CD4-positive, CD25-positive, alpha-beta regulatory T cell (primary cell): ENCODE results near the gene CA4. TPM values are rescaled to one million over a fixed set of nuclear protein-coding genes. Genes with fewer than 3 reads are reported as not detected.

Experiments used
- ATAC-seq, 2 donors: fragments of 150-1000 bp; cut with Tn5 transposase; one replicate each; pipeline ENCODE4 v1.10.0; 2021; ENCODE audit warnings: low read depth in 2 of 2, moderate number of reproducible peaks in 2 of 2, moderate library complexity in 1 of 2
- DNase-seq, 3 donors: peaks; one replicate each; pipeline versions ENCODE4 v3.0.0 to v3.0.0-alpha.2; 2012 to 2022; ENCODE audit warnings: mixed read lengths in 1 of 3
- H3K27ac ChIP-seq: one replicate; pipeline ENCODE4 v1.7.0; 2013; ENCODE audit warnings: mild to moderate bottlenecking, low read length; ENCODE audit not compliant: insufficient read depth, poor library complexity, severe bottlenecking
- H3K27me3 ChIP-seq: one replicate; pipeline ENCODE4 v1.7.0; 2013; ENCODE audit warnings: low read length; ENCODE audit not compliant: control insufficient read depth, insufficient read depth
- H3K36me3 ChIP-seq: one replicate; pipeline ENCODE4 v1.7.0; 2013; ENCODE audit warnings: mild to moderate bottlenecking, low read length, moderate library complexity; ENCODE audit not compliant: control insufficient read depth, insufficient read depth
- H3K4me1 ChIP-seq: 2 replicates; pipeline ENCODE4 v1.7.0; 2013; ENCODE audit warnings: mild to moderate bottlenecking, low read length; ENCODE audit not compliant: insufficient read depth, control insufficient read depth, poor library complexity, severe bottlenecking
- H3K4me3 ChIP-seq: one replicate; pipeline ENCODE4 v1.7.0; 2013; ENCODE audit warnings: low read depth, mild to moderate bottlenecking, low read length, moderate library complexity
- H3K9me3 ChIP-seq, 2 experiments: 1 replicate in 1 of 2; 2 replicates in 1 of 2; pipeline ENCODE4 v1.7.0; 2013; ENCODE audit warnings: low read length in 2 of 2, mild to moderate bottlenecking in 1 of 2, moderate library complexity in 1 of 2; ENCODE audit not compliant: control insufficient read depth in 2 of 2
- H3K27ac Mint-ChIP-seq, 3 donors: one replicate each; pipeline ENCODE4 v1.8.0; 2020 to 2022; ENCODE audit warnings: mild to moderate bottlenecking in 3 of 3, mixed read lengths in 3 of 3, moderate library complexity in 2 of 3
- H3K27me3 Mint-ChIP-seq: one replicate; pipeline ENCODE4 v1.8.0; 2022; ENCODE audit warnings: mild to moderate bottlenecking, mixed read lengths
- H3K36me3 Mint-ChIP-seq: one replicate; pipeline ENCODE4 v1.8.0; 2020; ENCODE audit warnings: mixed read lengths
- H3K4me1 Mint-ChIP-seq, 4 donors: one replicate each; pipeline ENCODE4 v1.8.0; 2020 to 2022; ENCODE audit warnings: mixed read lengths in 4 of 4, mild to moderate bottlenecking in 1 of 4
- H3K4me3 Mint-ChIP-seq, 4 donors: one replicate each; pipeline ENCODE4 v1.8.0; 2020 to 2022; ENCODE audit warnings: mild to moderate bottlenecking in 4 of 4, mixed read lengths in 4 of 4, moderate library complexity in 3 of 4
- H3K9me3 Mint-ChIP-seq, 7 donors: one replicate each; pipeline ENCODE4 v1.8.0; 2020 to 2022; ENCODE audit warnings: mixed read lengths in 7 of 7, mild to moderate bottlenecking in 3 of 7, moderate library complexity in 2 of 7
- polyA plus RNA-seq, 4 donors: library from polyadenylated mRNA; unstranded; fragments of 300-500 nt; fragmentation: Illumina TruSeq; gene quantifications; one replicate each; pipeline ENCODE4 v1.2.3, GENCODE V29; 2021
- total RNA-seq: library from RNA; stranded (reverse); gene quantifications from one replicate; pipeline ENCODE4 v1.2.3, GENCODE V29; 2022

Gene CA4
- total and polyA plus RNA-seq, 5 donors from 2014 or later = not detected

GRCh38 chr17:60135151-60135950 is 14.4 kb upstream of the CA4 start:
- Histone ChIP-seq H3K27ac (no peak overlapping the region), H3K27me3 (no peaks in the 10 kb centered on the region), H3K36me3 (no peaks in the 10 kb centered on the region), H3K4me3 (peak overlapping the region; percentile 80), H3K4me1 (peaks cover 25% of the 10 kb centered on the region), H3K9me3 (no peaks in the 10 kb centered on the region)
- H3K4me1 Mint-ChIP-seq = peaks cover 4 to 44% (median 26%) of the 10 kb centered on the region in 4 donors
- H3K27ac Mint-ChIP-seq = peak overlapping the region; percentile 81 to 89 (median 88)
- H3K9me3 Mint-ChIP-seq = peaks cover 0 to 3% (median 0%) of the 10 kb centered on the region in 7 donors
- DNase-seq (peak; percentile 64 to 91 (median 68)), ATAC-seq (peak; percentile 85 to 86)
- H3K27me3 Mint-ChIP-seq = peaks cover 32% of the 10 kb centered on the region
- H3K4me3 Mint-ChIP-seq = peak overlapping the region; percentile 94 to 97 (median 96)
- H3K36me3 Mint-ChIP-seq = peaks cover 11% of the 10 kb centered on the region

DNA sequence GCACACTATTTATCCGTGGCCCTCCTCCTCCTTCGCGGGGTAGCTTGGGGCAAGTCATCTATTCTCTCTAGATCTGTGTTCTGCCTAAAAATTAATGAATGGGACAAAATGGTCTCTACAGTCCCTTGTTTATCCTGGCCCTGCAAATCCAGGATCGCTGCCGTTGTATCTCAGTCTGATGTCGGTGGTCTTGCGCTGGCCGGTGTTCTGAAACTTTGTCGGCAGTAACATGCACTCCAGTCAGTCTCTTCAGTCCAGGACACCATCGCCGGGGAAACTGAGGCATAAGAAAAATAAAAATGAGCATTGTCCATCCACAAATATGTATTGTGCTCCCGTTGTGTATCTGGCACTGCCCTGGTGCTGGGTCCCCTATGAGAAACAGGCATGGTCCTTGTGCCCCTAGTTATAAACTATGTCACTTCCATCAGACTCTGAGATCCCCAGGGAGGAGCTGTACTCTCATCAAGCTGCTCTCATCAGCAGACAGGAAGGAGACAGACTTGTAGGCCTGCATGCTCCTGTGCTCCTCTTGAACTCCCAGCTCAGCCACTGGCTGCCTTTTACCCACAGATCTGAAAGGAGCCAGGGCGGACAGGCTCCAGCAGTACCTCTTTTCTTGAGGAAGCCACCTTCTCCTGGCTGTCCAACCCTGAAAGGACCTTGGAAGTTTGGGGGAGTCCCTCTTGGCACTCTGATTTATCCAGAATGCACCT is 13.7 kb upstream of the CA4 start:
- ATAC-seq = no peak
- Histone ChIP-seq H3K4me1 (peaks cover 28% of the 10 kb centered on the region), H3K27ac (no peak overlapping the region), H3K27me3 (peaks cover 4% of the 10 kb centered on the region), H3K36me3 (no peaks in the 10 kb centered on the region), H3K9me3 (no peaks in the 10 kb centered on the region), H3K4me3 (peak overlapping the region; percentile 65)
- Mint-ChIP-seq H3K4me1 (peaks cover 4 to 47% (median 28%) of the 10 kb centered on the region in 4 donors), H3K4me3 (peak overlapping the region; percentile 94 to 97 (median 96)), H3K9me3 (no peaks in the 10 kb centered on the region), H3K36me3 (peaks cover 8% of the 10 kb centered on the region), H3K27ac (peak overlapping the region in 1 of 3 donors; percentile 88), H3K27me3 (peaks cover 40% of the 10 kb centered on the region)
- no peak for DNase-seq

DNA sequence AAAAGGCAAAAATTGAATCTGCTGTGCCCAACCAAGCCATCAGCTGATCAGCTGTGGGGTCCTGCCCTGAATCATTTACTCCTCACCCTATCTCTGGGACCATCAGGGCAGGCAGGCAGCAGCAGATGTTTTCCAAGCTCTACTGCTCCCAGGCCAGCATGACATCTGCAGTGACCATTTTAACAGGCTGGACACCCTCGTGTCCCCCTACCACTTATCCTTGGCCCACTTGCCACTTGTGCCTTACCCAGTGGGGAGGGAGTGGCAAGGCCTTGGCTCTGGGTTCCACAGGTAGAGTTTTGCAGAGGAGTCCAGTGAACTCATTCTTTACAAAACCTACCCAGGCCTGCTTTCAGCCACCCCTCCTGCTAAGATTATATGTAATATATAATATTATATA is 12.0 kb upstream of the CA4 start:
- H3K4me1 Mint-ChIP-seq = peaks cover 4 to 54% (median 31%) of the 10 kb centered on the region in 4 donors
- no peak for DNase-seq
- H3K36me3 ChIP-seq = no peaks in the 10 kb centered on the region
- H3K27me3 Mint-ChIP-seq = peaks cover 54% of the 10 kb centered on the region
- ATAC-seq = no peak
- H3K27ac Mint-ChIP-seq = no peak overlapping the region
- H3K9me3 Mint-ChIP-seq = no peaks in the 10 kb centered on the region
- no peaks in the 10 kb centered on the region for H3K9me3 ChIP-seq
- H3K36me3 Mint-ChIP-seq = no peaks in the 10 kb centered on the region
- H3K27ac ChIP-seq = no peak overlapping the region
- H3K4me3 ChIP-seq = no peak overlapping the region
- peaks cover 8% of the 10 kb centered on the region for H3K27me3 ChIP-seq
- H3K4me3 Mint-ChIP-seq = peak overlapping the region in 1 of 4 donors; percentile 2
- peaks cover 35% of the 10 kb centered on the region for H3K4me1 ChIP-seq

DNA sequence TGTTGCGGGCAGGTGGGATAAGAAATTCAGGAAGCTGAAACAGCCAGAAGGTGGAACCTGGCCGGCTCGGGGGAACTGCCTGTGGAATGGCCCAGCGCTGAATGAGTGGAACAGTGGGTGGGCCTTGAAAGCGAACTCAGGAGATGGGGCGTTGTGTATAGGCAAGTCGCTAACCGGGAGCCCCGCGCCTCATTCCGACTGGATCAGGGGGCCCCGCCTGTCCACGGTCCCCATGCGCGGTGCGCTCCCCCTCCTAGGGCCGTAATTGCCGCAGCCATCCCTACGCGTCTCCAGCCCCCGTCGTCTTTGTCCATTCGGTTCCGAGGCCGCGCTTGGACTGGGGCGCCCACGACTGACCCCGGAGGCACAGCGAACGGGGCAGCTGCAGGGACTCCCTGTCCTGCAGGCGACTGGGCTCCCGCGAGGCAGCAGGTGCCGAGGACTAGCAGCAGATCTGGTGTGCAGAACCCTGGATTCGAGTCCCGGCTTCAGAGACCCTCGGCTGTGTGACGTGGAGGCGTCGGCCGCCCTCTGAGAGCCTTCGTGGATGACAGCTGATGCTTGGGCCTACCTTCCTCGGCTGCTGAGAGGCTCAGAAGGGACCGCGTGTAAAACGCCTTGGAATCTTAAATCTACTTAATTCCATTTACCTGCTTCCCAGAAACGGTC is 10.9 kb upstream of the CA4 start:
- Mint-ChIP-seq H3K27ac (no peak overlapping the region), H3K27me3 (peaks cover 62% of the 10 kb centered on the region), H3K4me3 (no peak overlapping the region), H3K9me3 (peaks cover 0 to 2% (median 0%) of the 10 kb centered on the region in 7 donors), H3K4me1 (peaks cover 8 to 56% (median 35%) of the 10 kb centered on the region in 4 donors), H3K36me3 (no peaks in the 10 kb centered on the region)
- no peaks in the 10 kb centered on the region for H3K9me3 ChIP-seq
- H3K4me3 ChIP-seq = no peak overlapping the region
- no peak overlapping the region for H3K27ac ChIP-seq
- peaks cover 40% of the 10 kb centered on the region for H3K4me1 ChIP-seq
- H3K27me3 ChIP-seq = peaks cover 8% of the 10 kb centered on the region
- ATAC-seq (no peak), DNase-seq (no peak)
- no peaks in the 10 kb centered on the region for H3K36me3 ChIP-seq

DNA sequence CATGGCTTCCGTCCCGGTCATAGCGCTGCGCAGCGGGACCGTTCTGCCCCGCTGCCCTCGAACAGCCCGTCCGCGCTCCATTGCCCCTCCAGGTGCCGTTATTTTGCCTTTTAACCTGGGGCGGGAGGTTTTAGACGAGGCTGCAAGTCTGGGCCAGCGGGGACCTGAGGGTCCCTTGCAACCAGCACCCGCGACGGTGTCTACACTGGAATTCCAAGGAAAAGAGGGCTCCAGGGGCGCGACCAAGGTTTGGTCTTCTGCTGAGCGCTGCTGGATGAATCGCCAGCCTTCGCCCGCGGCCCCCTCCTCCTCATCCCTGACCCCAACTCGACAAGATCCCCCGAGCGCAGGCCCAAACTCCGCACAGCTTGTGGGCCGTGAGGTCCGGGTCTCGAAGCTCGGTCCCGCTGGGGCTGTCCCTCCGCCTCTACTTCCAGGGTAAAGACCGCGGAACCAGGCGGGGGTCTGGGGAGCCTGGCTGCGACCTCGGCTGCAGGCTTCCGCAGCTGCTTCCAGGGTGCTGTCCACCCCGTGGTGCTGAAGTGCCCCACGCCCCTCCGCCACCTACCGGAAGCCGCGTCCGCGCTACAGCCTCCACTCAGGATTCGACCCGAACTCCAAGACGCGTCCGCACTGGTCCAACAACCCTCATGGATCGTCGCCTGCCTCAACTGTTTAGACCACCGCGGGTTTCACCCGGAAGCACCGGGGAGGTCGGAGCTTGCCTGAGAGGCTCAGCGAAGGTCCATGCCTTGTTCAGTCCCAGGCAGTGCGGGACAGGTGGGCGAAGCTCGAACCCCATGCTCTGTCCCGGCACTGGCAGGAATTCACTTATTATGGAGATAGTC is 10.1 kb upstream of the CA4 start:
- peak overlapping the region in 1 of 3 donors; percentile 52 for H3K27ac Mint-ChIP-seq
- H3K27me3 Mint-ChIP-seq = peaks cover 70% of the 10 kb centered on the region
- Histone ChIP-seq H3K27ac (no peak overlapping the region), H3K36me3 (no peaks in the 10 kb centered on the region), H3K27me3 (peaks cover 8% of the 10 kb centered on the region), H3K4me3 (no peak overlapping the region), H3K9me3 (no peaks in the 10 kb centered on the region), H3K4me1 (peaks cover 33% of the 10 kb centered on the region)
- H3K4me1 Mint-ChIP-seq = peaks cover 13 to 53% (median 29%) of the 10 kb centered on the region in 4 donors
- peaks cover 0 to 2% (median 0%) of the 10 kb centered on the region in 7 donors for H3K9me3 Mint-ChIP-seq
- no peaks in the 10 kb centered on the region for H3K36me3 Mint-ChIP-seq
- peak; percentile 50 to 74 (median 68) for DNase-seq
- peak; percentile 37 to 50 for ATAC-seq
- H3K4me3 Mint-ChIP-seq = peak overlapping the region in 1 of 4 donors; percentile 16

GRCh38 chr17:60141111-60142018 is 8.4 kb upstream of the CA4 start:
- no peaks in the 10 kb centered on the region for H3K9me3 ChIP-seq
- no peak for DNase-seq
- no peak overlapping the region for H3K27ac ChIP-seq
- peaks cover 12% of the 10 kb centered on the region for H3K27me3 ChIP-seq
- Mint-ChIP-seq H3K4me3 (peak overlapping the region in 1 of 4 donors; percentile 26), H3K36me3 (no peaks in the 10 kb centered on the region), H3K9me3 (peaks cover 0 to 3% (median 0%) of the 10 kb centered on the region in 7 donors), H3K27me3 (peaks cover 80% of the 10 kb centered on the region), H3K4me1 (peaks cover 8 to 36% (median 20%) of the 10 kb centered on the region in 4 donors), H3K27ac (no peak overlapping the region)
- no peaks in the 10 kb centered on the region for H3K36me3 ChIP-seq
- no peak for ATAC-seq
- no peak overlapping the region for H3K4me3 ChIP-seq
- peaks cover 27% of the 10 kb centered on the region for H3K4me1 ChIP-seq
